WTC11 (cell line): ENCODE data around the gene ATF7IP. TPM values are rescaled to one million over a fixed set of nuclear protein-coding genes. Genes with fewer than 3 reads are reported as not detected.
A peak's percentile ranks its signal among the peaks of the same experiment; 100 is the strongest.

ENCODE experiments used
- ATAC-seq: fragments of 200-7000 bp; cut with Tn5 transposase; 2 replicates; pipeline ENCODE4 v1.10.0; 2021; ENCODE audit warnings: mild to moderate bottlenecking, moderate library complexity
- CTCF ChIA-PET: fragments of 300-600 bp; sonication (Branson Sonifier 250); formaldehyde crosslinking; loops from one replicate; lab custom pipeline; 2021; ENCODE audit warnings: antibody characterized with exemption; lab: Charles Lee
- POLR2A ChIA-PET: fragments of 350-600 bp; sonication (Branson Sonifier 250); formaldehyde crosslinking; loops from one replicate; lab custom pipeline; 2021; ENCODE audit warnings: antibody characterized with exemption; lab: Charles Lee
- DNase-seq: peaks from one replicate; pipeline ENCODE4 v3.0.0; 2021; ENCODE audit warnings: low spot score
- H3K27ac Mint-ChIP-seq: 2 replicates; pipeline ENCODE4 v1.8.0; 2021; ENCODE audit warnings: mixed read lengths
- H3K27me3 Mint-ChIP-seq: 2 replicates; pipeline ENCODE4 v1.8.0; 2021; ENCODE audit warnings: low read depth, mild to moderate bottlenecking, moderate library complexity, mixed read lengths
- H3K36me3 Mint-ChIP-seq: 2 replicates; pipeline ENCODE4 v1.8.0; 2021; ENCODE audit warnings: mixed read lengths
- H3K4me1 Mint-ChIP-seq: 2 replicates; pipeline ENCODE4 v1.8.0; 2022; ENCODE audit warnings: mixed read lengths
- H3K4me3 Mint-ChIP-seq: 2 replicates; pipeline ENCODE4 v1.8.0; 2021; ENCODE audit warnings: mild to moderate bottlenecking, moderate library complexity, mixed read lengths
- H3K9me3 Mint-ChIP-seq: 2 replicates; pipeline ENCODE4 v1.8.0; 2021; ENCODE audit warnings: mixed read lengths
- ETV6 ChIP-seq: sonication (generic); formaldehyde crosslinking; IDR thresholded peaks from 2 replicates; pipeline ENCODE4 v1.8.1; 2022; ENCODE audit warnings: mild to moderate bottlenecking, missing genetic modification reagents
- FOXP1 ChIP-seq: sonication (generic); formaldehyde crosslinking; IDR thresholded peaks from 2 replicates; pipeline ENCODE4 v1.8.0; 2022; ENCODE audit warnings: missing genetic modification reagents, mild to moderate bottlenecking, moderate library complexity, borderline replicate concordance
- GRHL2 ChIP-seq: fragments of 250-450 bp; sonication (Bioruptor Pico); IDR thresholded peaks from 2 replicates; pipeline ENCODE4 v1.8.0; 2022; ENCODE audit warnings: mild to moderate bottlenecking, moderate library complexity; ENCODE audit not compliant: insufficient replicate concordance, severe bottlenecking
- JUN ChIP-seq: sonication (generic); formaldehyde crosslinking; IDR thresholded peaks from 2 replicates; pipeline ENCODE4 v1.8.0; 2023; ENCODE audit warnings: mild to moderate bottlenecking, missing genetic modification reagents
- TCF7 ChIP-seq: sonication (generic); formaldehyde crosslinking; IDR thresholded peaks from 2 replicates; pipeline ENCODE4 v1.8.0; 2022; ENCODE audit warnings: mild to moderate bottlenecking, low read depth, missing genetic modification reagents, moderate library complexity
- TEAD1 ChIP-seq: sonication (generic); formaldehyde crosslinking; IDR thresholded peaks from 2 replicates; pipeline ENCODE4 v1.8.0; 2022; ENCODE audit warnings: mild to moderate bottlenecking, missing genetic modification reagents
- ZNF138 ChIP-seq: sonication (generic); formaldehyde crosslinking; conservative IDR thresholded peaks from 2 replicates; pipeline ENCODE4 v1.8.1; 2022; ENCODE audit warnings: mild to moderate bottlenecking, moderate library complexity, missing genetic modification reagents
- ZNF396 ChIP-seq: fragments of 250-450 bp; sonication (Bioruptor Pico); IDR thresholded peaks from 2 replicates; pipeline ENCODE4 v1.8.0; 2021; ENCODE audit warnings: mild to moderate bottlenecking, moderate library complexity, borderline replicate concordance
- ZNF416 ChIP-seq: fragments of 250-450 bp; sonication (Bioruptor Pico); IDR thresholded peaks from 2 replicates; pipeline ENCODE4 v1.9.0; 2021; ENCODE audit warnings: mild to moderate bottlenecking, inconsistent platforms
- total RNA-seq: library from RNA; stranded (reverse); gene quantifications from 3 replicates; pipeline ENCODE4 v1.2.3, GENCODE V29; 2021
- TF ChIP-seq, protein P1 (sequence below): sonication (generic); formaldehyde crosslinking; IDR thresholded peaks from 2 replicates; pipeline ENCODE4 v1.8.1; 2023; ENCODE audit warnings: mild to moderate bottlenecking, missing genetic modification reagents, moderate library complexity
- TF ChIP-seq, protein P2 (sequence below): sonication (generic); formaldehyde crosslinking; IDR thresholded peaks from 2 replicates; pipeline ENCODE4 v1.8.1; 2023; ENCODE audit warnings: mild to moderate bottlenecking, missing genetic modification reagents, borderline replicate concordance
- TF ChIP-seq, protein P3 (sequence below): sonication (generic); formaldehyde crosslinking; IDR thresholded peaks from 2 replicates; pipeline ENCODE4 v1.8.0; 2022; ENCODE audit warnings: missing genetic modification reagents
- TF ChIP-seq, protein P4 (sequence below): sonication (generic); formaldehyde crosslinking; conservative IDR thresholded peaks from 2 replicates; pipeline ENCODE4 v1.8.1; 2023; ENCODE audit warnings: mild to moderate bottlenecking, low read depth, missing genetic modification reagents, moderate library complexity
- TF ChIP-seq, protein P5 (sequence below): sonication (generic); formaldehyde crosslinking; IDR thresholded peaks from 2 replicates; pipeline ENCODE4 v1.8.0; 2022; ENCODE audit warnings: mild to moderate bottlenecking, missing genetic modification reagents

ATF7IP gene
- total RNA-seq, 1 experiment from 2014 or later = 141 TPM

DNA sequence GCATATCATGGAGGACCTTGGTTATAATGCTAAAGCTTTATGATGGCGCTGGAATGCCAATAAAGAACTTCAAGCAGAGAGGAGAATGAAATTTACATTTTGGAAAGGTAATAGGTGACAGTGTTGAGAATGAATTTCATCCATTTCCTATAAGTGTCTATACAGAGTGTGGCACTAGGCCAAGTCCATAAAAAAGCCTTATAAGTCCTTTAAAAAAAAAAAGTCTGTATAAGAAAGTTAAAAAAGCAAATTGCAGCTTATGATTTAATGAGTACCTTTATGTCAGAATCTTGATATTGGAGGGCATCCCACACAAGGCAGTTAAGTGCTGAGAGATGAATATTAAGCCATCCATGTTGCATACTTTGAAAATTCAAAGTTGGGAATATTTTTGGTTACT, 62.4 kb downstream of the ATF7IP start (continued):
- TF ChIP-seq, protein P1, sequence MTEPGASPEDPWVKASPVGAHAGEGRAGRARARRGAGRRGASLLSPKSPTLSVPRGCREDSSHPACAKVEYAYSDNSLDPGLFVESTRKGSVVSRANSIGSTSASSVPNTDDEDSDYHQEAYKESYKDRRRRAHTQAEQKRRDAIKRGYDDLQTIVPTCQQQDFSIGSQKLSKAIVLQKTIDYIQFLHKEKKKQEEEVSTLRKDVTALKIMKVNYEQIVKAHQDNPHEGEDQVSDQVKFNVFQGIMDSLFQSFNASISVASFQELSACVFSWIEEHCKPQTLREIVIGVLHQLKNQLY (CRISPR knock-in tag) = no peak
- TF ChIP-seq, protein P2, sequence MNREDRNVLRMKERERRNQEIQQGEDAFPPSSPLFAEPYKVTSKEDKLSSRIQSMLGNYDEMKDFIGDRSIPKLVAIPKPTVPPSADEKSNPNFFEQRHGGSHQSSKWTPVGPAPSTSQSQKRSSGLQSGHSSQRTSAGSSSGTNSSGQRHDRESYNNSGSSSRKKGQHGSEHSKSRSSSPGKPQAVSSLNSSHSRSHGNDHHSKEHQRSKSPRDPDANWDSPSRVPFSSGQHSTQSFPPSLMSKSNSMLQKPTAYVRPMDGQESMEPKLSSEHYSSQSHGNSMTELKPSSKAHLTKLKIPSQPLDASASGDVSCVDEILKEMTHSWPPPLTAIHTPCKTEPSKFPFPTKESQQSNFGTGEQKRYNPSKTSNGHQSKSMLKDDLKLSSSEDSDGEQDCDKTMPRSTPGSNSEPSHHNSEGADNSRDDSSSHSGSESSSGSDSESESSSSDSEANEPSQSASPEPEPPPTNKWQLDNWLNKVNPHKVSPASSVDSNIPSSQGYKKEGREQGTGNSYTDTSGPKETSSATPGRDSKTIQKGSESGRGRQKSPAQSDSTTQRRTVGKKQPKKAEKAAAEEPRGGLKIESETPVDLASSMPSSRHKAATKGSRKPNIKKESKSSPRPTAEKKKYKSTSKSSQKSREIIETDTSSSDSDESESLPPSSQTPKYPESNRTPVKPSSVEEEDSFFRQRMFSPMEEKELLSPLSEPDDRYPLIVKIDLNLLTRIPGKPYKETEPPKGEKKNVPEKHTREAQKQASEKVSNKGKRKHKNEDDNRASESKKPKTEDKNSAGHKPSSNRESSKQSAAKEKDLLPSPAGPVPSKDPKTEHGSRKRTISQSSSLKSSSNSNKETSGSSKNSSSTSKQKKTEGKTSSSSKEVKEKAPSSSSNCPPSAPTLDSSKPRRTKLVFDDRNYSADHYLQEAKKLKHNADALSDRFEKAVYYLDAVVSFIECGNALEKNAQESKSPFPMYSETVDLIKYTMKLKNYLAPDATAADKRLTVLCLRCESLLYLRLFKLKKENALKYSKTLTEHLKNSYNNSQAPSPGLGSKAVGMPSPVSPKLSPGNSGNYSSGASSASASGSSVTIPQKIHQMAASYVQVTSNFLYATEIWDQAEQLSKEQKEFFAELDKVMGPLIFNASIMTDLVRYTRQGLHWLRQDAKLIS (CRISPR knock-in tag) = no peak
- TF ChIP-seq, all 79 proteins: peak for 0

DNA sequence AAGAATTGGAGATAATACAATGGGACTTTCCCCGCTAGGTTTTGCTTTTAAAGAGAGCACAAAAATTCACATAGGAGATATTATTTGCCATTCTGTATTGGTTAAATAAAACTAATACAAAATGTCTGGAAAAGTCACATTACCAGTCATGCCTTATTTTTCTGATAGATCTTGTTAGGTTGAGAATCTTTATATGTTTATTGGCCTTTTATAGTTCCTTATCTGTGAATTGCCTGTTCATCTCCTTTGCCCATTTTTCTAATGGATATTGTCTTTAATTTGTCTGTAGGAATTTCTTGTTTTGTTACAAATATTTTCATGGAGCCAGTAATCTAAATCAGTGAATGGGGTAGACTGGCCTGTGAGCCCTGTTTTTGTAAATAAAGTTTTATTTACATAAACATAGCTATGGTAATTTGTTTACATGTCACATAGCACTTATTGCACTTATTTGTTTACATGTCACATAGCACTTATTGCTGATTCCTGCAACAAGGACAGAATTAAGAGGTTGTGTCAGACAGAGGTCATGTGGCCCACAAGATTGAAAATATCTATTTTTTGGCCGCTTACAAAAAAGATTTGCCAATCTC, 65.0 kb downstream of the ATF7IP start:
- TF ChIP-seq ZNF416 (CRISPR knock-in tag) = no peak
- no peak for TF ChIP-seq TCF7
- no peak for TF ChIP-seq ZNF396 (CRISPR knock-in tag)
- TF ChIP-seq TEAD1 (CRISPR knock-in tag) = no peak
- ATAC-seq (no peak), DNase-seq (no peak)
- H3K27ac Mint-ChIP-seq = no peak overlapping the region
- H3K27me3 Mint-ChIP-seq = no peaks in the 10 kb centered on the region
- ChIA-PET POLR2A (interaction anchor here (0.7 kb wide), 1 partner anchor 8 kb away, joined by 3 read pairs; no protein-coding TSS in a partner anchor), CTCF (interaction anchor here (0.9 kb wide), 1 partner anchor 24 kb away, joined by 3 read pairs; no protein-coding TSS in a partner anchor)
- peaks cover 29% of the 10 kb centered on the region for H3K4me1 Mint-ChIP-seq
- H3K4me3 Mint-ChIP-seq = no peak overlapping the region
- peaks cover 47% of the 10 kb centered on the region for H3K36me3 Mint-ChIP-seq
- peaks cover 8% of the 10 kb centered on the region for H3K9me3 Mint-ChIP-seq

DNA sequence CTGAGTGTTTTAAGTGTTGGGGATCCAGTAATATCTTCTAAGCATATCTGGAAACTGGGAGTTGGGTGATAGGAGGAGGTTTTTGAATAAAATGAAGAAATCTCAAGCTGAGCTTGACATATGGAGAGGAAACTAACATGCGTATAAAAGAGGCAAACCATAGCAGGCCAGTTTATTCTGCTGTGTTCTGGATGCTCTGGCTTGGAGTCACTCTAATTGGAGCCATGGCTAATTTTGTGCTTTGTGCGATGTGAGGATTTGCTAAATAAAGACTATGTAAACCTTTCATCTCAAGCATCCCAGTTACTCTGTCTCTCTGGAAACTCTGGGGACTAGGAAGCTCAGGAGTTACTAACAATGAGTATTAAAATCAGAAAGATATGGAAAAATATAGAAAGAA, 66.5 kb downstream of the ATF7IP start:
- H3K36me3 Mint-ChIP-seq = peaks cover 51% of the 10 kb centered on the region
- TF ChIP-seq JUN (CRISPR knock-in tag) = no peak
- TF ChIP-seq, protein P3, sequence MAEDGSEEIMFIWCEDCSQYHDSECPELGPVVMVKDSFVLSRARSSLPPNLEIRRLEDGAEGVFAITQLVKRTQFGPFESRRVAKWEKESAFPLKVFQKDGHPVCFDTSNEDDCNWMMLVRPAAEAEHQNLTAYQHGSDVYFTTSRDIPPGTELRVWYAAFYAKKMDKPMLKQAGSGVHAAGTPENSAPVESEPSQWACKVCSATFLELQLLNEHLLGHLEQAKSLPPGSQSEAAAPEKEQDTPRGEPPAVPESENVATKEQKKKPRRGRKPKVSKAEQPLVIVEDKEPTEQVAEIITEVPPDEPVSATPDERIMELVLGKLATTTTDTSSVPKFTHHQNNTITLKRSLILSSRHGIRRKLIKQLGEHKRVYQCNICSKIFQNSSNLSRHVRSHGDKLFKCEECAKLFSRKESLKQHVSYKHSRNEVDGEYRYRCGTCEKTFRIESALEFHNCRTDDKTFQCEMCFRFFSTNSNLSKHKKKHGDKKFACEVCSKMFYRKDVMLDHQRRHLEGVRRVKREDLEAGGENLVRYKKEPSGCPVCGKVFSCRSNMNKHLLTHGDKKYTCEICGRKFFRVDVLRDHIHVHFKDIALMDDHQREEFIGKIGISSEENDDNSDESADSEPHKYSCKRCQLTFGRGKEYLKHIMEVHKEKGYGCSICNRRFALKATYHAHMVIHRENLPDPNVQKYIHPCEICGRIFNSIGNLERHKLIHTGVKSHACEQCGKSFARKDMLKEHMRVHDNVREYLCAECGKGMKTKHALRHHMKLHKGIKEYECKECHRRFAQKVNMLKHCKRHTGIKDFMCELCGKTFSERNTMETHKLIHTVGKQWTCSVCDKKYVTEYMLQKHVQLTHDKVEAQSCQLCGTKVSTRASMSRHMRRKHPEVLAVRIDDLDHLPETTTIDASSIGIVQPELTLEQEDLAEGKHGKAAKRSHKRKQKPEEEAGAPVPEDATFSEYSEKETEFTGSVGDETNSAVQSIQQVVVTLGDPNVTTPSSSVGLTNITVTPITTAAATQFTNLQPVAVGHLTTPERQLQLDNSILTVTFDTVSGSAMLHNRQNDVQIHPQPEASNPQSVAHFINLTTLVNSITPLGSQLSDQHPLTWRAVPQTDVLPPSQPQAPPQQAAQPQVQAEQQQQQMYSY (CRISPR knock-in tag) = no peak
- TF ChIP-seq, protein P4, sequence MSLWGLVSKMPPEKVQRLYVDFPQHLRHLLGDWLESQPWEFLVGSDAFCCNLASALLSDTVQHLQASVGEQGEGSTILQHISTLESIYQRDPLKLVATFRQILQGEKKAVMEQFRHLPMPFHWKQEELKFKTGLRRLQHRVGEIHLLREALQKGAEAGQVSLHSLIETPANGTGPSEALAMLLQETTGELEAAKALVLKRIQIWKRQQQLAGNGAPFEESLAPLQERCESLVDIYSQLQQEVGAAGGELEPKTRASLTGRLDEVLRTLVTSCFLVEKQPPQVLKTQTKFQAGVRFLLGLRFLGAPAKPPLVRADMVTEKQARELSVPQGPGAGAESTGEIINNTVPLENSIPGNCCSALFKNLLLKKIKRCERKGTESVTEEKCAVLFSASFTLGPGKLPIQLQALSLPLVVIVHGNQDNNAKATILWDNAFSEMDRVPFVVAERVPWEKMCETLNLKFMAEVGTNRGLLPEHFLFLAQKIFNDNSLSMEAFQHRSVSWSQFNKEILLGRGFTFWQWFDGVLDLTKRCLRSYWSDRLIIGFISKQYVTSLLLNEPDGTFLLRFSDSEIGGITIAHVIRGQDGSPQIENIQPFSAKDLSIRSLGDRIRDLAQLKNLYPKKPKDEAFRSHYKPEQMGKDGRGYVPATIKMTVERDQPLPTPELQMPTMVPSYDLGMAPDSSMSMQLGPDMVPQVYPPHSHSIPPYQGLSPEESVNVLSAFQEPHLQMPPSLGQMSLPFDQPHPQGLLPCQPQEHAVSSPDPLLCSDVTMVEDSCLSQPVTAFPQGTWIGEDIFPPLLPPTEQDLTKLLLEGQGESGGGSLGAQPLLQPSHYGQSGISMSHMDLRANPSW (CRISPR knock-in tag) = no peak
- no peak for TF ChIP-seq GRHL2 (CRISPR knock-in tag)
- no peak for TF ChIP-seq ETV6 (CRISPR knock-in tag)
- TF ChIP-seq, protein P5, sequence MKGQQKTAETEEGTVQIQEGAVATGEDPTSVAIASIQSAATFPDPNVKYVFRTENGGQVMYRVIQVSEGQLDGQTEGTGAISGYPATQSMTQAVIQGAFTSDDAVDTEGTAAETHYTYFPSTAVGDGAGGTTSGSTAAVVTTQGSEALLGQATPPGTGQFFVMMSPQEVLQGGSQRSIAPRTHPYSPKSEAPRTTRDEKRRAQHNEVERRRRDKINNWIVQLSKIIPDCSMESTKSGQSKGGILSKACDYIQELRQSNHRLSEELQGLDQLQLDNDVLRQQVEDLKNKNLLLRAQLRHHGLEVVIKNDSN (CRISPR knock-in tag) = no peak
- TF ChIP-seq TEAD1 (CRISPR knock-in tag) = no peak
- no peak for TF ChIP-seq FOXP1
- no peak for TF ChIP-seq ZNF138 (CRISPR knock-in tag)
- TF ChIP-seq, all 79 proteins: peak for 0
- Mint-ChIP-seq H3K27me3 (no peaks in the 10 kb centered on the region), H3K4me3 (no peak overlapping the region), H3K4me1 (peaks cover 29% of the 10 kb centered on the region), H3K9me3 (peaks cover 8% of the 10 kb centered on the region), H3K27ac (peak overlapping the region; percentile 75)
- CTCF ChIA-PET = interaction anchor here (1.6 to 2.2 kb wide), 2 partner anchors 22 to 194 kb away, joined by 4 to 7 read pairs; no protein-coding TSS in a partner anchor
- ATAC-seq (no peak), DNase-seq (no peak)
- POLR2A ChIA-PET = no interaction called here
